Measurements from ENCODE around the gene BICDL1. TPM values are rescaled to one million over a fixed set of nuclear protein-coding genes. Genes with fewer than 3 reads are reported as not detected.

Gene BICDL1
- total RNA-seq, 3 donors from 2014 or later = 0.48 to 23.4 (median 5.6) TPM

- Histone ChIP-seq H3K4me1 (no peaks in the 10 kb centered on the region), H3K9me3 (no peaks in the 10 kb centered on the region), H3K27ac (no peak overlapping the region), H3K36me3 (no peaks in the 10 kb centered on the region), H3K4me3 (no peak overlapping the region), H3K27me3 (no peaks in the 10 kb centered on the region)
- no peak for TF ChIP-seq POLR2A (IDR thresholded peaks at IDR 0.05)
- TF ChIP-seq, protein P1, sequence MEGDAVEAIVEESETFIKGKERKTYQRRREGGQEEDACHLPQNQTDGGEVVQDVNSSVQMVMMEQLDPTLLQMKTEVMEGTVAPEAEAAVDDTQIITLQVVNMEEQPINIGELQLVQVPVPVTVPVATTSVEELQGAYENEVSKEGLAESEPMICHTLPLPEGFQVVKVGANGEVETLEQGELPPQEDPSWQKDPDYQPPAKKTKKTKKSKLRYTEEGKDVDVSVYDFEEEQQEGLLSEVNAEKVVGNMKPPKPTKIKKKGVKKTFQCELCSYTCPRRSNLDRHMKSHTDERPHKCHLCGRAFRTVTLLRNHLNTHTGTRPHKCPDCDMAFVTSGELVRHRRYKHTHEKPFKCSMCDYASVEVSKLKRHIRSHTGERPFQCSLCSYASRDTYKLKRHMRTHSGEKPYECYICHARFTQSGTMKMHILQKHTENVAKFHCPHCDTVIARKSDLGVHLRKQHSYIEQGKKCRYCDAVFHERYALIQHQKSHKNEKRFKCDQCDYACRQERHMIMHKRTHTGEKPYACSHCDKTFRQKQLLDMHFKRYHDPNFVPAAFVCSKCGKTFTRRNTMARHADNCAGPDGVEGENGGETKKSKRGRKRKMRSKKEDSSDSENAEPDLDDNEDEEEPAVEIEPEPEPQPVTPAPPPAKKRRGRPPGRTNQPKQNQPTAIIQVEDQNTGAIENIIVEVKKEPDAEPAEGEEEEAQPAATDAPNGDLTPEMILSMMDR (IDR thresholded peaks at IDR 0.05) = no peak
- DNase-seq (ENCODE audit: low spot score in 2 of 2) = no peak
- intact Hi-C loops (cut with DNase I; ENCODE audit: low total_unique reads) = no loop called here
Observed at GRCh38 chr12:120089105-120089504, 100.1 kb downstream of the BICDL1 start.

GRCh38 chr12:120089796-120090195 is 100.8 kb downstream of the BICDL1 start:
- no peak overlapping the region for H3K4me3 ChIP-seq
- H3K9me3 ChIP-seq = no peaks in the 10 kb centered on the region
- H3K27me3 ChIP-seq = no peaks in the 10 kb centered on the region
- H3K36me3 ChIP-seq = no peaks in the 10 kb centered on the region
- TF ChIP-seq POLR2AphosphoS5 (IDR thresholded peaks at IDR 0.05) = no peak
- TF ChIP-seq POLR2A (IDR thresholded peaks at IDR 0.05) = no peak
- TF ChIP-seq, protein P1 (IDR thresholded peaks at IDR 0.05) = no peak
- no peaks in the 10 kb centered on the region for H3K4me1 ChIP-seq
- H3K27ac ChIP-seq = no peak overlapping the region
- intact Hi-C loops (cut with DNase I; ENCODE audit: low total_unique reads) = no loop called here
- DNase-seq (ENCODE audit: low spot score in 2 of 2) = no peak

DNA sequence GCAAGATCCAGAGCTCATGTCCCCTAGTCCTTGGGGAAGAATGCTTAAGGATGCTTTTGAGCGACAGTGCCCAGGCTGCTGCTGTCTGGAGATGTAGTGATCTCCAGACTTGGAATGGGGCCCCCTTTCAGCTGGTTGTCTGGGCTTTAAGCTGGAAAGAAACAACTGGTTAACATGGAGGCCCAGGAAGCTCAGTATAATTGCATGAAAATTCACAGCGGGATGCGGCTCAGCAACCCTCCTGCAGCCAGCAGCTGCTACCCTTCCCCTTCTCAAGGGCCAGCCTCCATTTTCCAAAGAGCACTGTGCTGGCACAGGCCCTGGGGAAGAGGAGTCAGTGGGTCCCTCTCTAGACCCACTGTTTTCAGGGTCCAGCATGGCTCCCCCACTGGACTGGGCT is 101.2 kb downstream of the BICDL1 start:
- H3K9me3 ChIP-seq = no peaks in the 10 kb centered on the region
- DNase-seq (ENCODE audit: low spot score in 2 of 2) = no peak
- no peaks in the 10 kb centered on the region for H3K36me3 ChIP-seq
- no peak overlapping the region for H3K4me3 ChIP-seq
- TF ChIP-seq POLR2A (IDR thresholded peaks at IDR 0.05) (no peak), POLR2AphosphoS5 (IDR thresholded peaks at IDR 0.05) (no peak)
- TF ChIP-seq, protein P1 (IDR thresholded peaks at IDR 0.05) = no peak
- no peaks in the 10 kb centered on the region for H3K27me3 ChIP-seq
- intact Hi-C loops (cut with DNase I; ENCODE audit: low total_unique reads) = no loop called here
- H3K4me1 ChIP-seq = no peaks in the 10 kb centered on the region
- no peak overlapping the region for H3K27ac ChIP-seq

DNA sequence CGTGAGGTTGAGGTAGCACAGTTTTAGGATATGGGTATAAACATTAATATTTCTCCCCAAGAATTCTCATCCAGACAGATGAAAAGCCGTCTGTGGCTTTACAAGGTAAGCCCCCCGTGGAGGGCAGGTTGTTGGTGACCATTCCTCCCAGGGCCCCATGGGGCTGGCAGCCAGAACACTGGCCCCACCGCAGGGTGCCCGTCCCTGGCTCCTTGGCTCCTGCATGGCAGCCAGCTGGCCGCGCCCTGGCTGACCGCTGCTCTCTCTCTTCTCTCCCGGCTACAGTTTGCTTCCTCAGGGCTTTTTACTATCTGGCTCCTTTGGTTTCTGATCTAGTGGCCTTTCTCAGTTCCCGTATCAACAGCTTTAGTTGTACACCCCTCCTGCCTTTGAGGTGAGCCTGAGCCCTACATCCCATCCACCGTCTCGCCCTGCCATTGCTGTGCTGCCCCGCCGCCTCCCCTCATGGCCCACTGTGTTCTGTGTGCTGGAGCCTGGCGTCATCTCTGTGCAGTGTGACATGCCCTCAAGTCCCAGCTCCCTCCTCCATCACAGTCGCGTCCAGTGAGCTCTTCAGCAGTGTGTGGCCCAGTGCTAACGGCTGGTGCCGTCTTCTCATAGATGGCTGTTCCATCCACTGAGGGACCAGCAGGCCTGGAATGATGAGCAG is 101.7 kb downstream of the BICDL1 start:
- no peaks in the 10 kb centered on the region for H3K36me3 ChIP-seq
- no peaks in the 10 kb centered on the region for H3K9me3 ChIP-seq
- intact Hi-C loops (cut with DNase I; ENCODE audit: low total_unique reads) = no loop called here
- H3K4me1 ChIP-seq = no peaks in the 10 kb centered on the region
- no peak overlapping the region for H3K27ac ChIP-seq
- TF ChIP-seq, protein P1 (IDR thresholded peaks at IDR 0.05) = no peak
- TF ChIP-seq POLR2A (IDR thresholded peaks at IDR 0.05) (no peak), POLR2AphosphoS5 (IDR thresholded peaks at IDR 0.05) (no peak)
- H3K4me3 ChIP-seq = no peak overlapping the region
- no peaks in the 10 kb centered on the region for H3K27me3 ChIP-seq
- DNase-seq (ENCODE audit: low spot score in 2 of 2) = no peak

- DNase-seq (ENCODE audit: low spot score in 2 of 2) = no peak
- TF ChIP-seq POLR2A (IDR thresholded peaks at IDR 0.05) (no peak), POLR2AphosphoS5 (IDR thresholded peaks at IDR 0.05) (no peak)
- TF ChIP-seq, protein P1 (IDR thresholded peaks at IDR 0.05) = no peak
Observed at GRCh38 chr12:120091371-120092090, 102.5 kb downstream of the BICDL1 start.

More at GRCh38 chr12:120091371-120092090, 102.5 kb downstream of the BICDL1 start:
- intact Hi-C loops (cut with DNase I; ENCODE audit: low total_unique reads) = no loop called here
- Histone ChIP-seq H3K36me3 (no peaks in the 10 kb centered on the region), H3K4me3 (no peak overlapping the region), H3K9me3 (no peaks in the 10 kb centered on the region), H3K27me3 (no peaks in the 10 kb centered on the region), H3K27ac (no peak overlapping the region), H3K4me1 (no peaks in the 10 kb centered on the region)

Data from breast epithelium (tissue), 4 donors.